ENCODE measurements around the gene PKN2. TPM values are rescaled to one million over a fixed set of nuclear protein-coding genes. Genes with fewer than 3 reads are reported as not detected.

The PKN2 gene
- total RNA-seq, 3 donors from 2014 or later = 47.0 to 75.5 (median 60.3) TPM

GRCh38 chr1:88647249-88647645 is 36.8 kb upstream of the PKN2 start:
- TF ChIP-seq POLR2AphosphoS5 (IDR thresholded peaks at IDR 0.05) (no peak), CTCF (IDR thresholded peaks at IDR 0.05) (no peak), POLR2A (IDR thresholded peaks at IDR 0.05) (no peak)
- H3K4me1 ChIP-seq = no peaks in the 10 kb centered on the region
- H3K36me3 ChIP-seq = no peaks in the 10 kb centered on the region
- H3K27me3 ChIP-seq = no peaks in the 10 kb centered on the region
- no peak for DNase-seq (ENCODE audit: low spot score in 2 of 2)
- no peaks in the 10 kb centered on the region for H3K9me3 ChIP-seq
- H3K4me3 ChIP-seq = no peak overlapping the region
- intact Hi-C loops (cut with DNase I; ENCODE audit: low total_unique reads) = no loop called here
- no peak overlapping the region for H3K27ac ChIP-seq

GRCh38 chr1:88647749-88648415 is 36.2 kb upstream of the PKN2 start:
- H3K4me1 ChIP-seq = no peaks in the 10 kb centered on the region
- H3K27ac ChIP-seq = no peak overlapping the region
- intact Hi-C loops (cut with DNase I; ENCODE audit: low total_unique reads) = no loop called here
- peak in 1 of 2 donors; percentile 22 for DNase-seq (ENCODE audit: low spot score in 2 of 2)
- no peaks in the 10 kb centered on the region for H3K9me3 ChIP-seq
- H3K4me3 ChIP-seq = no peak overlapping the region
- no peaks in the 10 kb centered on the region for H3K36me3 ChIP-seq
- no peak for TF ChIP-seq CTCF (IDR thresholded peaks at IDR 0.05)
- TF ChIP-seq POLR2AphosphoS5 (IDR thresholded peaks at IDR 0.05) = no peak
- no peaks in the 10 kb centered on the region for H3K27me3 ChIP-seq

- no peak overlapping the region for H3K27ac ChIP-seq
- intact Hi-C loops (cut with DNase I; ENCODE audit: low total_unique reads) = no loop called here
These were observed 35.4 kb upstream of the PKN2 start for GRCh38 chr1:88648706-88649105.

GRCh38 chr1:88649932-88650331 is 34.1 kb upstream of the PKN2 start:
- no peak overlapping the region for H3K27ac ChIP-seq
- DNase-seq (ENCODE audit: low spot score in 2 of 2) = no peak

More at GRCh38 chr1:88648706-88649105, 35.4 kb upstream of the PKN2 start:
- DNase-seq (ENCODE audit: low spot score in 2 of 2) = no peak
- no peaks in the 10 kb centered on the region for H3K36me3 ChIP-seq
- no peak overlapping the region for H3K4me3 ChIP-seq
- no peaks in the 10 kb centered on the region for H3K27me3 ChIP-seq
- TF ChIP-seq POLR2AphosphoS5 (IDR thresholded peaks at IDR 0.05) (no peak), POLR2A (IDR thresholded peaks at IDR 0.05) (no peak), CTCF (IDR thresholded peaks at IDR 0.05) (no peak)
- H3K9me3 ChIP-seq = no peaks in the 10 kb centered on the region
- H3K4me1 ChIP-seq = no peaks in the 10 kb centered on the region

More at GRCh38 chr1:88649932-88650331, 34.1 kb upstream of the PKN2 start:
- intact Hi-C loops (cut with DNase I; ENCODE audit: low total_unique reads) = no loop called here
- Histone ChIP-seq H3K9me3 (no peaks in the 10 kb centered on the region), H3K4me3 (no peak overlapping the region), H3K36me3 (no peaks in the 10 kb centered on the region), H3K27me3 (no peaks in the 10 kb centered on the region), H3K4me1 (no peaks in the 10 kb centered on the region)
- no peak for TF ChIP-seq CTCF (IDR thresholded peaks at IDR 0.05)
- TF ChIP-seq POLR2A (IDR thresholded peaks at IDR 0.05) = no peak
- no peak for TF ChIP-seq POLR2AphosphoS5 (IDR thresholded peaks at IDR 0.05)

Measured in breast epithelium (tissue), 4 donors.